GM18909 (cell line): ENCODE measurements around the gene GNB2.
A peak's percentile ranks its signal among the peaks of the same experiment; 100 is the strongest.
"Not testable (repeated sequence)": the region's sequence is repeated elsewhere in the genome, so short reads cannot be mapped to it uniquely, and the experiment has no call there.

Experiments used
- ATAC-seq: cut with Tn5 transposase; IDR thresholded peaks from one replicate; pipeline ENCODE4 v1.9.1; 2021; ENCODE audit warnings: mild to moderate bottlenecking; ENCODE audit not compliant: unreplicated experiment, poor library complexity

GNB2 gene

DNA sequence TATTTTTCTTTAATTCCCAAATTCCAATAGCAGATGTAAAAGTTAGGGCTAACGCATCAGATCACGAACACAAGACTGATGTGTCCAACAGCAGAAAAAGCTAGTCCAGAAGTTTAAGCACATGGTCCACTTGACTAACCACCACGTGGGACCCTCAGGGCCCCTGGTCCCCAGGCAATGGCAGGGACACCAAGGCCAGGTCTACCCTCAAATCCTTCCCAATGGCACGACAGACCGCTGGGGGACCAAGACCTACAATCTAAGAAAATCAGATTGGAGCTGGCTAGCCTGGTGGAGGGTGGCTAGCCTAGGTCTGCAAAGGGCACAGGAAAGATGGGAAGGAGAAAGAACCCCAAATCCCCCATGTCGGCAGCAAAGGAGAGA, 19.0 kb downstream of the GNB2 start:
- ATAC-seq: no peak

- peak; percentile 28 for ATAC-seq
Observed at GRCh38 chr7:100693312-100694097, 20.0 kb downstream of the GNB2 start.

DNA sequence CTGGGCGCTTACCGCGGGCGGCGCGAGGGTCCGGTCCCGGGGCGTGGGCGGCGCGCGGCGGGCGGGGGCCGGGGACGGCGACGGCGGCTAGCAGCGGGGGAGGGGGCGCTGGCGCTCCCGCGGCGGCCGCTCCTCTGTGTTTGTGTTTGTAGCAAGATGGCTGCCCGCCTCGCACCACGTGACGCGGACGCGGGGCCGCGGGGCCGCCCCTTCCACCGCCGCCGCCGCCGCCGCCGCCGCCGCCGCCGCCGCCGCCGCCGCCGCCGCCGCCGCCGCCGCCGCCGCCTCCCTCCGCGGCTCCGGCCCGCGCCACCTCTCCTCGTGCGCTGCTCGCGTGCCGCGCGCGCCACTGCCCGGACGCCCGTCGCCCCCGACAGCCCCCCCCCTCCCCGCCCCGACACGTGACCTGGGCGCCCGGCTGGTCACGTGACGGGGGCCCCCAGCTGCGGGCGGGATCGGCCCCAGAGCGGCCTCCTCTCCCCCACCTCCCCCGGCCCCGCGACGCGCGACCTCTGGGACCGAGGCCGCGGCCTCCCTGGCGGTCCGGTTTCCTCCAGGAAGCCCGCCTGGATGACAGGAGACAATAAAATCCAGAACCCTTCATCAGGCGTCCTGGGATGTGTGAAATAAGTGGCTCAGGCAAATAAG, 20.7 kb downstream of the GNB2 start, which contains the start of gene GIGYF1:
GIGYF1 (minus strand) TSS at position 153 of the 648 bp plus-strand sequence. CDS start 6,012 bp downstream, outside the sequence.
- peak; percentile 57 for ATAC-seq

DNA sequence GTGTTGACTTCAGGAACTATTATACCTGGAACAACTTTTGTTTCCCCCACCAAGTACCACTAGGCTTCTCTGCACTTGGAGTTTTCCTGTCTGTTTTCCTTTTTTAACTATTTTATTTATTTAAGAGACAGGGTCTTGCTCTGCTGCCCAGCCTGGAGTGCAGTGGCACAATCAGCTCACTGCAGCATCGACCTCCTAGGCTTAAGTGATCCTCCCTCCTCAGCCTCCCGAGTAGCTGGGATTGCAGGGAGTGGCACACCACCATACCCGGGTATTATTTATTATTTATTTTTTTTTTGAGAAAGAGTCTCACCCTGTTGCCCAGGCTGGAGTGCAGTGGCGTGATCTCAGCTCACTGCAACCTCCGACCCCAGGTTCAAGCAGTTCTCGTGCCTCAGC, 22.6 kb downstream of the GNB2 start:
- ATAC-seq: no peak

DNA sequence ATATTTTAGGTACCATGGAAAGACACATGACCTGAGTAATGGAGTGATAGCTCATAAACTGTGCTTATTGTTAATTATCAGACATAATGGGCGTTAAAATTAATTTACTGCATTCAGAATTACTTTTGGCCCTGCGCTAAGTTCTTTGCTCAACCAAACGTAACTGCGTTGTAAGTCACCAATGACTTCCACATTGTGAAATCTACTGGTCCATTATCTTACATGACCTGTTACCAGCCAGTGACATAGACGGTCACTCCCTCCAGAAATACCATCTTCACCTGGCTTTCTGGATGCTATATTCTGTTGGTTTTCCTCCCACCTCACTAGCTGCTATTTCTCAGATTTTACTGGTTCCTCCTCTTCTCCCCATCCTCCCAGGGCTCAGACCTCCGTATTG, 25.5 kb downstream of the GNB2 start:
- ATAC-seq: no peak

DNA sequence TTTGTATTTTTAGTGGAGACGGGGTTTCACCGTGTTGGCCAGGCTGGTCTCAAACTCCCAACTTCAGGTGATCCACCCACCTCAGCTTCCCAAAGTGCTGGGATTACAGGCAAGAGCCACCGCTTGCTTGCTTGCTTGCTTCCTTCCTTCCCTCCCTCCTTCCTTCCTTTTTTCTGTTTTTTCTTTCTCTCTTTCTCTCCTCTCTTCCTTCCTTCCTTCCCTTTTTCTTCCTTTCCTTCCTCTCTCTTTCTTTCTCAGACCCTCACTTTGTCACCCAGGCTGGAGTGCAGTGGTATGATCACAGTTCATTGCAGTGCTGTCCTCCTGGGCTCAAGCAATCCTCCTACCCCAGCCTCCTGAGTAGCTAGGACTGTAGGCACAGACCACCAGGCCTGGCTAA, 27.5 kb downstream of the GNB2 start:
- ATAC-seq: not testable (repeated sequence)

- peak; percentile 61 for ATAC-seq
Observed at GRCh38 chr7:100705320-100705752, 31.8 kb downstream of the GNB2 start.

- peak; percentile 90 for ATAC-seq
Observed at GRCh38 chr7:100705753-100706671, 32.5 kb downstream of the GNB2 start, which contains the start of gene POP7. Gene POP7, plus strand, starts transcription at chr7:100706121. Its CDS starts 710 bp downstream, at chr7:100706831.

- ATAC-seq: no peak
Observed at GRCh38 chr7:100706672-100707311, 33.3 kb downstream of the GNB2 start.

GRCh38 chr7:100708395-100708794, 34.9 kb downstream of the GNB2 start:
- ATAC-seq: no peak

DNA sequence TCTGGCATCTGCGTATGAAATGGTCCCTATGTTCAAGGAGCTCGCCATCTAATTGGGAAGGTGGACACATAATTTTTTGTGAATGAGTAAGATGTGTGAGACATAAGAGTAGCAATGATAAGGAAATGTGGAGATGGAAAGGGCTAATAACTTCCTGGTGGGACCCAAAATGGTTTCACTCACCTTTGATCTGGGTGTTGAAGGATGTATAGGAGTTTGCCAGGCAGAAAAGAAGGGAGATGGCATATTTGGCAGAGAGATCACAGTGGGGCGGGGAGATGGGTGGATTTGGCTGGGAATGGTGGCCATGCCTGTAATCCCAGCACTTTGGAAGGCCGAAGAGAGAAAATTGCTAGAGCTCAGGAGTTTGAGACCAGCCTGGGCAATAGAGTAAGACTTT, 36.9 kb downstream of the GNB2 start:
- ATAC-seq: no peak

GRCh38 chr7:100711369-100711768, 37.8 kb downstream of the GNB2 start:
- ATAC-seq: no peak

DNA sequence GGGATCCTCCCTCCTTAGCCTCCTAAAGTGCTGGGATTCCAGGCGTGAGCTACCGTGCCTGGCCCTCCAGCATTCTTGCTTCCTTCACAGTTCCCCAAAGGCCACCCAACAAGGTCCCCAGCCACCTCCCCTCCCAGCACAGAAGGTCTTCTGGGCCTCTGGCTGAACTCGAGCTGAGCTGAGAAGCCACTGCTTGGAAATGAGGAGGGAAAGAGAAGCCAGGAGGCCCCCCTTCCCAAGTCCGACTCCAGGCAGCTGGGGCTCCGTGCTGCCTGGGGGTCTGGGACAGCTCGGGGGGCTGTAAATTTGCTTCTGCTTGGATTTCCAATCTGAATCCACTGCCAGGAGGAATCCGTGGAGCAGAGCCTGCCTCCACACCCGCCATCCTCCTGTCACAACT, 41.2 kb downstream of the GNB2 start:
- no peak for ATAC-seq

- not testable (repeated sequence) for ATAC-seq
Observed at GRCh38 chr7:100717073-100717472, 43.5 kb downstream of the GNB2 start.

DNA sequence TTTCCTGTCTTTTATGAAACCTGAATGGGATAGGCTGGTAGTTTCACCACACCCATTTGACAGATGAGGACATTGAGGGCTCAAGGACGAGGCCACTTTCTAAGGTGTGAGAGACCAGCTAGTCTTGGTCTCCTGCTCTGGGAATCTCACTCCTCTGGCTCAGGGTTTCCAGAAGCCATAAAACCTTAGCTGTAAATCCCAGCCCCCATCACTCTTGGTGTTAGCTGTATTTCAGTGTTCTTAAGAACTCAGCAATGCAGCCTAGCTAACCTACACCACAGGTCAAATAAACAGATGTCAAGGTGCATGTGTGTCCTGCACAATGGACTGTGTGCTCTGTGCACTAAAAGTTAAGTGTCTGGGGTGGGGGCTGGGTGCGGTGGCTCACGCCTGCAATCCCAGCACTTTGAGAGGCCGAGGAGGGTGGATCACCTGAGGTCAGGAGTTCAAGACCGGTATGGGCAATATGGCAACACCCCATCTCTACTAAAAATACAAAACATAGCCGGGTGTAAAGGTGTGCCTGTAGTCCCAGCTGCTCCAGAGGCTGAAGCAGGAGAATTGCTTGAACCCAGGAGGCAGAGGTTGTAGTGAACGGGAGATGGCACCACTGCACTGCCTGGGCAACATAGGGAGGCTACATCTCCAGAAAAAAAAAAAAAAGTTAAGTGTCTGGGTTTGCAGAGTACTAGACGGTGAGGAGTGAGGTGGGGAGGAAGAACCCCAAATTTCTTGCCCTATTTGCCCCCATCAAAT, 46.2 kb downstream of the GNB2 start:
- ATAC-seq: no peak

DNA sequence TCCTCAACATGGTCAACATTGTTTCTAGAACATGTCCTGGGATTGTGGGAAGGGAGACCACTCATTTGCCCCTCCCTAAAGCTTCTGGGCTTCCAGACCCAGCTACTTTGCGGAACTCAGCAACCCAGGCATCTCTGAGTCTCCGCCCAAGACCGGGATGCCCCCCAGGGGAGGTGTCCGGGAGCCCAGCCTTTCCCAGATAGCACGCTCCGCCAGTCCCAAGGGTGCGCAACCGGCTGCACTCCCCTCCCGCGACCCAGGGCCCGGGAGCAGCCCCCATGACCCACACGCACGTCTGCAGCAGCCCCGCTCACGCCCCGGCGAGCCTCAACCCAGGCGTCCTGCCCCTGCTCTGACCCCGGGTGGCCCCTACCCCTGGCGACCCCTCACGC, 46.7 kb downstream of the GNB2 start, which contains the start of gene EPO:
EPO (plus strand) TSS at position 190 of the 392 bp plus-strand sequence. CDS start 513 bp downstream, outside the sequence.
- ATAC-seq: no peak

- ATAC-seq: no peak
Observed at GRCh38 chr7:100720671-100721504, 47.3 kb downstream of the GNB2 start.

DNA sequence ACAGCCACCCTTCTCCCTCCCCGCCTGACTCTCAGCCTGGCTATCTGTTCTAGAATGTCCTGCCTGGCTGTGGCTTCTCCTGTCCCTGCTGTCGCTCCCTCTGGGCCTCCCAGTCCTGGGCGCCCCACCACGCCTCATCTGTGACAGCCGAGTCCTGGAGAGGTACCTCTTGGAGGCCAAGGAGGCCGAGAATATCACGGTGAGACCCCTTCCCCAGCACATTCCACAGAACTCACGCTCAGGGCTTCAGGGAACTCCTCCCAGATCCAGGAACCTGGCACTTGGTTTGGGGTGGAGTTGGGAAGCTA, 47.9 kb downstream of the GNB2 start:
- ATAC-seq: no peak
